ENCODE results near the gene LRWD1. TPM values are rescaled to one million over a fixed set of nuclear protein-coding genes. Genes with fewer than 3 reads are reported as not detected.
"Not testable (repeated sequence)": the region's sequence is repeated elsewhere in the genome, so short reads cannot be mapped to it uniquely, and the experiment has no call there.

Gene LRWD1
- total RNA-seq, 1 donor from 2014 or later = 22.0 TPM

- H3K4me1 Mint-ChIP-seq (ENCODE audit: low read depth); H3K27me3 Mint-ChIP-seq (ENCODE audit: low read depth); H3K9me3 Mint-ChIP-seq; intact Hi-C loops (cut with micrococcal nuclease); H3K27ac Mint-ChIP-seq; H3K4me3 Mint-ChIP-seq (ENCODE audit: low read depth); DNase-seq (ENCODE audit: low spot score): not testable (repeated sequence)
- peaks cover 15% of the 10 kb centered on the region for H3K36me3 Mint-ChIP-seq (ENCODE audit: low read depth)
These were observed 10.1 kb downstream of the LRWD1 start for GRCh38 chr7:102474736-102475435.

GRCh38 chr7:102478314-102479208 is 13.8 kb downstream of the LRWD1 start, which contains the start of gene POLR2J:
Gene POLR2J (minus strand): TSS chr7:102478922. CDS start chr7:102478860, 62 bp downstream.
- peak; percentile 86 for DNase-seq (ENCODE audit: low spot score)
- H3K36me3 Mint-ChIP-seq (ENCODE audit: low read depth); H3K9me3 Mint-ChIP-seq; H3K4me1 Mint-ChIP-seq (ENCODE audit: low read depth); intact Hi-C loops (cut with micrococcal nuclease); H3K27me3 Mint-ChIP-seq (ENCODE audit: low read depth): not testable (repeated sequence)
- Mint-ChIP-seq H3K27ac (peak within 1 kb of the TSS; percentile 58), H3K4me3 (ENCODE audit: low read depth) (peak within 1 kb of the TSS; percentile 85)

DNA sequence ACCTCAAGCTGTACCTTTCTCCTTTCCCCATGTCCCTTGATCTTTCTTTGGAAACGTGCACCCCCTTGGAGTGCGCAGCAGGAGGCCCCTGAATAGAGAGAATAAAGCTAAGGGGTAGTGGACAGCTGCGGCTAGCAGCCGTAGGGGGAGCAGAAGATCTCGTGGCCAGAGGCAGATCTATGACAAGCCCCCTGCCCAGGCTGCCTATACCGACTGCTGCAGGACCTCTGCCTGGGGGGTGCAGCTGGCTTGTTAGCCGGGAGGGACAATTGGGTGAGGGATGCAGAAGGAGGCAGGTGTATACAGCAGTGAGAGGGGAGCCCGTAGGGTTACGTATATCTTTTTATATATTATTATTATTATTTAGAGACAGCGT is 14.4 kb downstream of the LRWD1 start:
- H3K27me3 Mint-ChIP-seq (ENCODE audit: low read depth); intact Hi-C loops (cut with micrococcal nuclease); H3K4me3 Mint-ChIP-seq (ENCODE audit: low read depth); DNase-seq (ENCODE audit: low spot score); H3K4me1 Mint-ChIP-seq (ENCODE audit: low read depth); H3K27ac Mint-ChIP-seq; H3K9me3 Mint-ChIP-seq; H3K36me3 Mint-ChIP-seq (ENCODE audit: low read depth): not testable (repeated sequence)

- H3K27ac Mint-ChIP-seq; H3K27me3 Mint-ChIP-seq (ENCODE audit: low read depth); H3K4me1 Mint-ChIP-seq (ENCODE audit: low read depth); intact Hi-C loops (cut with micrococcal nuclease); H3K36me3 Mint-ChIP-seq (ENCODE audit: low read depth); H3K9me3 Mint-ChIP-seq; H3K4me3 Mint-ChIP-seq (ENCODE audit: low read depth): not testable (repeated sequence)
- peak; percentile 23 for DNase-seq (ENCODE audit: low spot score)
These were observed 15.3 kb downstream of the LRWD1 start for GRCh38 chr7:102479982-102480637.

- DNase-seq (ENCODE audit: low spot score); H3K36me3 Mint-ChIP-seq (ENCODE audit: low read depth); H3K4me3 Mint-ChIP-seq (ENCODE audit: low read depth); intact Hi-C loops (cut with micrococcal nuclease); H3K27me3 Mint-ChIP-seq (ENCODE audit: low read depth); H3K4me1 Mint-ChIP-seq (ENCODE audit: low read depth); H3K27ac Mint-ChIP-seq; H3K9me3 Mint-ChIP-seq: not testable (repeated sequence)
These were observed 17.2 kb downstream of the LRWD1 start for GRCh38 chr7:102481962-102482361.

GRCh38 chr7:102484317-102484716 is 19.5 kb downstream of the LRWD1 start:
- H3K4me3 Mint-ChIP-seq (ENCODE audit: low read depth); H3K27ac Mint-ChIP-seq; intact Hi-C loops (cut with micrococcal nuclease); H3K4me1 Mint-ChIP-seq (ENCODE audit: low read depth); H3K9me3 Mint-ChIP-seq; DNase-seq (ENCODE audit: low spot score); H3K27me3 Mint-ChIP-seq (ENCODE audit: low read depth); H3K36me3 Mint-ChIP-seq (ENCODE audit: low read depth): not testable (repeated sequence)

DNA sequence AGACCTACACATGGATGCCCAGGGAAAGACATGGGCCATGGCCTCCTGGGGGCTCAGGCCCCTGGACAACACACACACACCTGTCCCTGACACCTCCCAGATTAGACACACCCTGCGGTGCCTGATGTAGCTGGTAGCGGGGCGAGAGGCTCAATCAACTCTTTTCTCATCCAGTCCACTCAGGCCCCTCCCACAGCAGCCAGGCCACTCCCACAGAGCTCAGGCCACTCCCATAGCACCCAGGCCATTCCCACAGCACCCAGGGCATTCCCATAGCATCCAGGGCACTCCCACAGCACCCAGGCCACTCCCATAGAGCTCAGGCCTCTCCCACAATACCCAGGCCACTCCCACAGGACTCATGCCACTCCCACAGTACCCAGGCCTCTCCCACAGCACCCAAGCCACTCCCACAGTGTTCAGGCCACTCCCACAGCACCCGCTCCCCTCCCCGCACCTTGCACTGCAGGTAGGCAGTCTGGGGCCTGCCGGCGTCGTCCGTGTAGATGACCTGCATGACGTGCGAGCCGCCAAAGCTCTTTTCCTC is 25.8 kb downstream of the LRWD1 start:
- H3K4me3 Mint-ChIP-seq (ENCODE audit: low read depth); intact Hi-C loops (cut with micrococcal nuclease); H3K27ac Mint-ChIP-seq; H3K4me1 Mint-ChIP-seq (ENCODE audit: low read depth); H3K9me3 Mint-ChIP-seq; H3K27me3 Mint-ChIP-seq (ENCODE audit: low read depth); H3K36me3 Mint-ChIP-seq (ENCODE audit: low read depth): not testable (repeated sequence)
- DNase-seq (ENCODE audit: low spot score) = peak; percentile 57

GRCh38 chr7:102493220-102493935 is 28.6 kb downstream of the LRWD1 start:
- H3K4me1 Mint-ChIP-seq (ENCODE audit: low read depth); H3K27me3 Mint-ChIP-seq (ENCODE audit: low read depth); intact Hi-C loops (cut with micrococcal nuclease); H3K27ac Mint-ChIP-seq; DNase-seq (ENCODE audit: low spot score); H3K4me3 Mint-ChIP-seq (ENCODE audit: low read depth); H3K36me3 Mint-ChIP-seq (ENCODE audit: low read depth); H3K9me3 Mint-ChIP-seq: not testable (repeated sequence)

GRCh38 chr7:102494026-102494425 is 29.2 kb downstream of the LRWD1 start:
- H3K4me3 Mint-ChIP-seq (ENCODE audit: low read depth); H3K9me3 Mint-ChIP-seq; H3K27ac Mint-ChIP-seq; DNase-seq (ENCODE audit: low spot score); intact Hi-C loops (cut with micrococcal nuclease); H3K4me1 Mint-ChIP-seq (ENCODE audit: low read depth); H3K36me3 Mint-ChIP-seq (ENCODE audit: low read depth); H3K27me3 Mint-ChIP-seq (ENCODE audit: low read depth): not testable (repeated sequence)

- H3K4me1 Mint-ChIP-seq (ENCODE audit: low read depth); H3K36me3 Mint-ChIP-seq (ENCODE audit: low read depth); H3K9me3 Mint-ChIP-seq; H3K27ac Mint-ChIP-seq; intact Hi-C loops (cut with micrococcal nuclease); H3K27me3 Mint-ChIP-seq (ENCODE audit: low read depth); H3K4me3 Mint-ChIP-seq (ENCODE audit: low read depth); DNase-seq (ENCODE audit: low spot score): not testable (repeated sequence)
These were observed 29.8 kb downstream of the LRWD1 start for GRCh38 chr7:102494473-102495149.

DNA sequence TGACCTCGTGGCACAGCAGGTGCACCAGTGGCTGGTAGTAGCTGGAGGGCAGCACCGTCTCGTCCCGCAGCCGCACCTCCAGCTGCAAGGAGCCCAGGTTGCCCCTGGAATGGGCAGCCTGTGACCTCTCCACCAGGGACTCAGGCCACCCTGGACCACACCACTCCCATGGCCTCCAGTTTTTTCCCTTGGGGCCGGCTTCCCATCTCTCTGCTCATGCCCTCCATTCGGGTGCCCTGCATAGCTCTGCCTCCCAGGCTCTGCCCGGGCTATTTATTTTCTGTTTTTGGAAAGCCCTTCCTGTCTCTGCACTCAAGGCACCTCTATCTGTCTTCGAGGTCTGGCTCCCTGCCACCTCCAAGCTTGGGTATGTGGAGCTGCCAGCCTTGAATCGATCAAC is 32.1 kb downstream of the LRWD1 start:
- H3K27me3 Mint-ChIP-seq (ENCODE audit: low read depth); H3K4me1 Mint-ChIP-seq (ENCODE audit: low read depth); H3K27ac Mint-ChIP-seq; H3K9me3 Mint-ChIP-seq; H3K36me3 Mint-ChIP-seq (ENCODE audit: low read depth); H3K4me3 Mint-ChIP-seq (ENCODE audit: low read depth); intact Hi-C loops (cut with micrococcal nuclease); DNase-seq (ENCODE audit: low spot score): not testable (repeated sequence)

DNA sequence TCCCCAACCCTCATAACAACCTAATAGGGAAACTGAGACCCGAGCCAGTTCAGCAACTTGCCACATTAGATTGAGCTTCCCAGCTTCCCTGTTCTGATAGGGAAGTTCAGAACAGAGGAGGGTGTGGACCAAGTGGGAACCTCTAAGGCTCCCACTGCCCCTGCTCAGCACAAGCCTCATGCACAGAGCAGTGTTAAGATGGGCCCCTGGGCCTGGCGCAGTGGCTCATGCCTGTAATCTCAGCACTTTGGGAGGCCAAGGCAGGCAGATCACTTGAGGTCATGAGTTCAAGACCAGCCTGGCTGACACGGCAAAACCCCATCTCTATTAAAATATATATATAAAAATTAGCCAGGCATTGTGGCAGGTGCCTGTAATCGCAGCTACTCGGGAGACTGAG is 32.5 kb downstream of the LRWD1 start:
- DNase-seq (ENCODE audit: low spot score); H3K36me3 Mint-ChIP-seq (ENCODE audit: low read depth); H3K4me1 Mint-ChIP-seq (ENCODE audit: low read depth); intact Hi-C loops (cut with micrococcal nuclease); H3K27me3 Mint-ChIP-seq (ENCODE audit: low read depth); H3K9me3 Mint-ChIP-seq; H3K4me3 Mint-ChIP-seq (ENCODE audit: low read depth); H3K27ac Mint-ChIP-seq: not testable (repeated sequence)
